Measurements from ENCODE around the gene PROSER3. TPM values are rescaled to one million over a fixed set of nuclear protein-coding genes. Genes with fewer than 3 reads are reported as not detected.

PROSER3 gene
- total and polyA plus RNA-seq, 2 of the 13 experiments (the other 11 are each of a cell fraction or from before 2014, with no cell fraction given), result 5.1 to 5.7 TPM

DNA sequence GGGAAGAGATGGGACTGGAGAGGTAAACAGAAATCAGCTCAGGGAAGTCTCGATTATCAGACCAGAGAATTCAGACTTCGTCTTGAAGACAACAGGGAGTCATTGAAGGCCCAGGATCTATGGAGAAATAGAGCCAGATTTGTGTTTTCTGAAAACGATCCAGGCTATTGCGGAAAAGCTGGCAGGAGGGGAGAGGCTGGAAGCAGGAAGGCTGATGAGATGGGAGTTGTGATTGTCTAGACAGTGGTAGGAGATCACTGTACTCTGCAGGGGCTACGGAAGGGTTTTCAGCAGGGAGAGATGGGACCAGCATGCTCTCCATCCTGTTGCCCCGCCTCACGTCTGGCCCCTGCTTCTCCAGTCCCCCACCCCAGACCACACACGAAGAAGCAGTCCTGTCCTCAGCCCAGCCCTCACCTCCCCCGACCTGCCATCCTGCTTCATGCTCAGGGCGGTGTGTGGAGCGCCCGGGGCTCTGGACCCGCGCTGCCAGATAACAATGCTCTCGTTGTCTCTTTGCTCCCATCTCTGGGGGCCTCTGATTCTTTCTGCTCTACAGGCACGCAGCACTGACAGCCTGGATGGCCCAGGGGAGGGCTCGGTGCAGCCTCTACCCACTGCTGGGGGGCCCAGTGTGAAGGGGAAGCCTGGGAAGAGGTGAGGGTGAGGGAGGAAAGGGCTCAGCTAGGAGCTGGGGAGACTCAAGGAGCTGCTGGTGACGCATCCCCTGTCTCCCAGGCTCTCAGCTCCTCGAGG lies 19.3 kb downstream of the PROSER3 start (continued):
- TF ChIP-seq, protein P1, sequence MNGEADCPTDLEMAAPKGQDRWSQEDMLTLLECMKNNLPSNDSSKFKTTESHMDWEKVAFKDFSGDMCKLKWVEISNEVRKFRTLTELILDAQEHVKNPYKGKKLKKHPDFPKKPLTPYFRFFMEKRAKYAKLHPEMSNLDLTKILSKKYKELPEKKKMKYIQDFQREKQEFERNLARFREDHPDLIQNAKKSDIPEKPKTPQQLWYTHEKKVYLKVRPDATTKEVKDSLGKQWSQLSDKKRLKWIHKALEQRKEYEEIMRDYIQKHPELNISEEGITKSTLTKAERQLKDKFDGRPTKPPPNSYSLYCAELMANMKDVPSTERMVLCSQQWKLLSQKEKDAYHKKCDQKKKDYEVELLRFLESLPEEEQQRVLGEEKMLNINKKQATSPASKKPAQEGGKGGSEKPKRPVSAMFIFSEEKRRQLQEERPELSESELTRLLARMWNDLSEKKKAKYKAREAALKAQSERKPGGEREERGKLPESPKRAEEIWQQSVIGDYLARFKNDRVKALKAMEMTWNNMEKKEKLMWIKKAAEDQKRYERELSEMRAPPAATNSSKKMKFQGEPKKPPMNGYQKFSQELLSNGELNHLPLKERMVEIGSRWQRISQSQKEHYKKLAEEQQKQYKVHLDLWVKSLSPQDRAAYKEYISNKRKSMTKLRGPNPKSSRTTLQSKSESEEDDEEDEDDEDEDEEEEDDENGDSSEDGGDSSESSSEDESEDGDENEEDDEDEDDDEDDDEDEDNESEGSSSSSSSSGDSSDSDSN (CRISPR knock-in tag; IDR thresholded peaks at IDR 0.05), result peak; percentile 52

DNA sequence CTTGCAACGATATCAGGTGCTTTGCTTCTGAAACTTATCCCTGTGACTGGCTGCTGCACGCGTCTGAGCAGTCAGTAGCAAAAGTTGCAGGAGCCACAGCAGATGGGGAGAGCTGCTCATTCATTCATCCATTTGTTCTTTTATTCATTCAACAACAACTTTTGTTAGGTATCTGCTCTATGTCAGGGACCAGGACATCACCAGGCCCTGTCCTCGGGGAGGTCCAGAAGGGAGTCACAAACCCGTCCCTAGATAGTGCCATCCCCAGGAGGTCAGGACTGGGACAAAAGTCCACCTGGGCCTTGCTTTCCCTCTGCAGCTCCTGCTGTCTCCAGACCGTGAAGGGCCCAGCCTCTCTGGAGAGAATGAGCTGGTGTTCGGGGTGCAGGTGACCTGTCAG lies 20.0 kb downstream of the PROSER3 start:
- Histone ChIP-seq H3K9ac (ENCODE audit: insufficient read depth, low read depth, low read length) (no peak overlapping the region), H4K20me1 (ENCODE audit: insufficient read depth, low read length) (no peaks in the 10 kb centered on the region), H3K4me2 (ENCODE audit: low read depth, low read length) (peak overlapping the region; percentile 89; the same call in 1 of the 2 replicates), H3K27ac (ENCODE audit: extremely low read length, insufficient read depth, low read length) (no peak overlapping the region), H3K9me3 (ENCODE audit: low read length) (no peaks in the 10 kb centered on the region), H3K4me3 (replicated peaks in 1 of 3; ENCODE audit: insufficient read depth in 1 of 3, low read depth in 2 of 3, low read length in 3 of 3) (no peak overlapping the region), H3K27me3 (ENCODE audit: control insufficient read depth in 1 of 2, insufficient read depth in 2 of 2, low read length in 2 of 2) (no peaks in the 10 kb centered on the region), H2AFZ (ENCODE audit: low read length) (no peak overlapping the region), H3K79me2 (ENCODE audit: insufficient read depth, low read length) (no peaks in the 10 kb centered on the region), H3K36me3 (replicated peaks in 1 of 2; ENCODE audit: control insufficient read depth in 1 of 2, insufficient read depth in 2 of 2, low read length in 2 of 2) (peaks cover 0 to 2% of the 10 kb centered on the region in 2 experiments; a peak in 2 of 5 replicates), H3K4me1 (ENCODE audit: insufficient read depth, low read length) (peaks cover 37% of the 10 kb centered on the region)
- no peak for DNase-seq (ENCODE audit: low spot score)
- ChIA-PET CTCF (ENCODE audit: low intra/inter-chr PET ratio, low total read pairs) (no interaction called here), POLR2A (no interaction called here)
- no TSS peak for BruUV-seq (replicated peaks)
- intact Hi-C loops (cut with micrococcal nuclease; ENCODE audit: unreplicated experiment) (loop anchor here (5.0 kb wide), 1 partner anchor 34 kb away; the partner anchor contains the start of gene PRODH2), in situ Hi-C loops (cut with HindIII; ENCODE audit: extremely low pct_ligation_motif_present, low pct_unique_long_range_greater_than_20kb) (no loop called here)
- FAIRE-seq, result no peak
- 88% methylated on average over 7 of the region's 7 CpGs for WGBS (ENCODE audit: low lambda C conversion rate)
- TF ChIP-seq, protein P2, sequence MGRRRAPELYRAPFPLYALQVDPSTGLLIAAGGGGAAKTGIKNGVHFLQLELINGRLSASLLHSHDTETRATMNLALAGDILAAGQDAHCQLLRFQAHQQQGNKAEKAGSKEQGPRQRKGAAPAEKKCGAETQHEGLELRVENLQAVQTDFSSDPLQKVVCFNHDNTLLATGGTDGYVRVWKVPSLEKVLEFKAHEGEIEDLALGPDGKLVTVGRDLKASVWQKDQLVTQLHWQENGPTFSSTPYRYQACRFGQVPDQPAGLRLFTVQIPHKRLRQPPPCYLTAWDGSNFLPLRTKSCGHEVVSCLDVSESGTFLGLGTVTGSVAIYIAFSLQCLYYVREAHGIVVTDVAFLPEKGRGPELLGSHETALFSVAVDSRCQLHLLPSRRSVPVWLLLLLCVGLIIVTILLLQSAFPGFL (CRISPR knock-in tag; IDR thresholded peaks at IDR 0.05), result no peak
- TF ChIP-seq HNRNPLL (IDR thresholded peaks at IDR 0.05; ENCODE audit: low read depth, low read length, poor library complexity, severe bottlenecking), result no peak
- TF ChIP-seq, protein P3, sequence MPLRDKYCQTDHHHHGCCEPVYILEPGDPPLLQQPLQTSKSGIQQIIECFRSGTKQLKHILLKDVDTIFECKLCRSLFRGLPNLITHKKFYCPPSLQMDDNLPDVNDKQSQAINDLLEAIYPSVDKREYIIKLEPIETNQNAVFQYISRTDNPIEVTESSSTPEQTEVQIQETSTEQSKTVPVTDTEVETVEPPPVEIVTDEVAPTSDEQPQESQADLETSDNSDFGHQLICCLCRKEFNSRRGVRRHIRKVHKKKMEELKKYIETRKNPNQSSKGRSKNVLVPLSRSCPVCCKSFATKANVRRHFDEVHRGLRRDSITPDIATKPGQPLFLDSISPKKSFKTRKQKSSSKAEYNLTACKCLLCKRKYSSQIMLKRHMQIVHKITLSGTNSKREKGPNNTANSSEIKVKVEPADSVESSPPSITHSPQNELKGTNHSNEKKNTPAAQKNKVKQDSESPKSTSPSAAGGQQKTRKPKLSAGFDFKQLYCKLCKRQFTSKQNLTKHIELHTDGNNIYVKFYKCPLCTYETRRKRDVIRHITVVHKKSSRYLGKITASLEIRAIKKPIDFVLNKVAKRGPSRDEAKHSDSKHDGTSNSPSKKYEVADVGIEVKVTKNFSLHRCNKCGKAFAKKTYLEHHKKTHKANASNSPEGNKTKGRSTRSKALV (CRISPR knock-in tag; IDR thresholded peaks at IDR 0.05), result no peak
- ATAC-seq, result no peak

Measured in HepG2 (cell line).